Measurements from ENCODE around the gene SYNPO2.
A peak's percentile ranks its signal among the peaks of the same experiment; 100 is the strongest.

SYNPO2 gene

GRCh38 chr4:118917582-118917981 is 28.9 kb downstream of the SYNPO2 start:
- no peak for TF ChIP-seq CTCF (IDR thresholded peaks at IDR 0.05; ENCODE audit: insufficient read depth, missing control alignments)
- no peak for DNase-seq (ENCODE audit: insufficient read length, low spot score)
- peak; percentile 11 for FAIRE-seq

GRCh38 chr4:118918388-118918787 is 29.7 kb downstream of the SYNPO2 start:
- FAIRE-seq (no peak), DNase-seq (ENCODE audit: insufficient read length, low spot score) (no peak)
- TF ChIP-seq CTCF (IDR thresholded peaks at IDR 0.05; ENCODE audit: insufficient read depth, missing control alignments) = no peak

- no peak for TF ChIP-seq CTCF (IDR thresholded peaks at IDR 0.05; ENCODE audit: insufficient read depth, missing control alignments)
- no peak for DNase-seq (ENCODE audit: insufficient read length, low spot score)
- no peak for FAIRE-seq
Measured at GRCh38 chr4:118920247-118920646, 31.6 kb downstream of the SYNPO2 start.

- no peak for TF ChIP-seq CTCF (IDR thresholded peaks at IDR 0.05; ENCODE audit: insufficient read depth, missing control alignments)
- no peak for DNase-seq (ENCODE audit: insufficient read length, low spot score)
- FAIRE-seq = no peak
Measured at GRCh38 chr4:118921786-118922185, 33.1 kb downstream of the SYNPO2 start.

- no peak for TF ChIP-seq CTCF (IDR thresholded peaks at IDR 0.05; ENCODE audit: insufficient read depth, missing control alignments)
- no peak for FAIRE-seq
- DNase-seq (ENCODE audit: insufficient read length, low spot score) = no peak
Measured at GRCh38 chr4:118923891-118924290, 35.2 kb downstream of the SYNPO2 start.

- no peak for TF ChIP-seq CTCF (IDR thresholded peaks at IDR 0.05; ENCODE audit: insufficient read depth, missing control alignments)
- no peak for DNase-seq (ENCODE audit: insufficient read length, low spot score)
Measured at GRCh38 chr4:118927974-118928373, 39.3 kb downstream of the SYNPO2 start.

GRCh38 chr4:118930255-118930654 is 41.6 kb downstream of the SYNPO2 start:
- TF ChIP-seq CTCF (IDR thresholded peaks at IDR 0.05; ENCODE audit: insufficient read depth, missing control alignments) = no peak
- no peak for DNase-seq (ENCODE audit: insufficient read length, low spot score)
- FAIRE-seq = no peak

More at GRCh38 chr4:118927974-118928373, 39.3 kb downstream of the SYNPO2 start:
- FAIRE-seq = no peak

All from D721Med (cell line).